Activated CD8-positive, alpha-beta T cell treated with anti-CD3 and anti-CD28 coated beads, Interleukin-2, amount 10 ng/mL, durations not matched to agents 7 days and 5 days (primary cell): ENCODE measurements around the gene DUSP6. TPM values are rescaled to one million over a fixed set of nuclear protein-coding genes. Genes with fewer than 3 reads are reported as not detected.

Experiments used
- ATAC-seq: fragments of 150-1000 bp; cut with Tn5 transposase; one replicate; pipeline ENCODE4 v1.10.0; 2021; ENCODE audit warnings: moderate library complexity
- CTCF ChIA-PET: fragments of 350-600 bp; sonication (Branson Sonifier 250); formaldehyde crosslinking; loops from one replicate; lab custom pipeline; 2021; ENCODE audit warnings: antibody characterized with exemption; lab: Charles Lee
- POLR2A ChIA-PET: fragments of 350-600 bp; sonication (Branson Sonifier 250); formaldehyde crosslinking; loops from one replicate; lab custom pipeline; 2021; ENCODE audit warnings: antibody characterized with exemption; lab: Charles Lee
- DNase-seq: peaks from one replicate; pipeline ENCODE4 v3.0.0-alpha.2; 2020
- H3K27ac Mint-ChIP-seq: one replicate; pipeline ENCODE4 v1.8.0; 2021; ENCODE audit warnings: mild to moderate bottlenecking, mixed read lengths
- H3K27me3 Mint-ChIP-seq: one replicate; pipeline ENCODE4 v1.8.0; 2021; ENCODE audit warnings: low read depth, mixed read lengths
- H3K36me3 Mint-ChIP-seq: one replicate; pipeline ENCODE4 v1.8.0; 2021; ENCODE audit warnings: low read depth, mixed read lengths
- H3K4me1 Mint-ChIP-seq: one replicate; pipeline ENCODE4 v1.8.0; 2021; ENCODE audit warnings: low read depth, mixed read lengths
- H3K4me3 Mint-ChIP-seq: one replicate; pipeline ENCODE4 v1.8.0; 2021; ENCODE audit warnings: mild to moderate bottlenecking, mixed read lengths
- H3K9me3 Mint-ChIP-seq: one replicate; pipeline ENCODE4 v1.8.0; 2022; ENCODE audit warnings: mixed read lengths; ENCODE audit not compliant: insufficient read depth
- total RNA-seq, 2 experiments: library from RNA; stranded (reverse); gene quantifications; one replicate each; pipeline ENCODE4 v1.2.3, GENCODE V29; 2021

DUSP6 gene
- total RNA-seq, 2 experiments from 2014 or later, result 116 to 119 TPM

DNA sequence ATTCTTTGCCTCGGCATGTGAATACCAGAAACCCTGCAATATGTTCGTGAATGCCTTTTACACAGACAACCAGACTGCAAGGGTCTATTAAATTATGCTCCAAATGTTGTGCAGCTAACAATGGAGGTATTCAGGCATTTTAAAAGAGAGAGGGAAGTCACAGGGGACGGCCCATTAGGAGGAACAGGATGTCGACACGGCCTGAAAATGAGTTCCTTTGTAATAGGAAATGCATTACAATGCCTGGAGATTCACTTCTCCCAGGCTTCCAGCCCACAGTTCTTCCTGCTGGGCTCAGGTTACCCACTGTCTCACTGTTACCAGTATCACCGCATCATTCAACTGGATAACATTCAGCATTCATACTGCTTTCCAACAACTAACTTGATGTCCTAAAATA, 2.5 kb downstream of the DUSP6 start:
- ChIA-PET CTCF (interaction anchor here (0.8 to 5.7 kb wide), 7 partner anchors 104 to 331 kb away, joined by 3 to 40 read pairs (median 5); partner anchors contain the start of gene GALNT4), POLR2A (interaction anchor here (1.0 to 5.0 kb wide), 6 partner anchors 16 to 177 kb away, joined by 4 to 83 read pairs (median 14); no protein-coding TSS in a partner anchor)
- no peaks in the 10 kb centered on the region for H3K9me3 Mint-ChIP-seq
- peak overlapping the region; percentile 98 for H3K4me3 Mint-ChIP-seq
- peaks cover 58% of the 10 kb centered on the region for H3K4me1 Mint-ChIP-seq
- H3K27ac Mint-ChIP-seq, result peak overlapping the region; percentile 94
- H3K36me3 Mint-ChIP-seq, result peaks cover 58% of the 10 kb centered on the region
- ATAC-seq (no peak), DNase-seq (peak; percentile 32)
- H3K27me3 Mint-ChIP-seq, result no peaks in the 10 kb centered on the region

DNA sequence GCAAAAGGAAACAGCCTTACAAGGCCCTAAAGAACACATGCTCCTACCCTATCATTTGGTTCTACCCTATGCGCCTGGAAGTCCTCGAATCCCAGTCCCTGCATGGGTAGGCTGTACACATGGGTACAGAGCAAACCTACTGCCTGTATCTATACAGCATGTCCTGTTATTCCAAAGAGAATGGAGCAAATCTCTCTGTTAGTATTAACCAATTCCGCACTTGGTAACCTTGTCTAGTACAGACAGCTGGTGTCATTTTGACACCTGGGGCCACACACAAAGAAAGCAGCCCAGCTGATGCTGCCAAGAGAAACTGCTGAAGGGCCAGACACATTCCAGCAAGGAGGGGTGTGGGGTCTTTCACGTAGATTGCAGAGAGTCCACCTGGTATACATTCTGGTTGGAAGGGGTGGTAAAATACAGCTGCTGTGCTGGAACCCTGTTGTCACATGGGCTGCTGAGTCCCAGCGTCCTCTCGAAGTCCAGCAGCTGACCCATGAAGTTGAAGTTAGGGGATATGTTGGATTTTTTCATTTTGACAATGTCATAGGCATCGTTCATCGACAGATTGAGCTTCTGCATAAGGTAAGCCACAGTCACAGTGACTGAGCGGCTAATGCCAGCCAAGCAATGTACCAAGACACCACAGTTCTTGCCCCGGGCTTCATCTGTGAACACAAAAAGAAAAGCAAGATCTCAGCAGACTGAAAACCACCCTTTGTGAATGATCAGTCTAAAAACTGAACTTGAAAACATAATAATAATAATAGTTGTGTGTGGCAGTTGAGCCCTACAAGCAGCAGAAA, 3.2 kb downstream of the DUSP6 start:
- ATAC-seq (no peak), DNase-seq (peak; percentile 34)
- no peaks in the 10 kb centered on the region for H3K27me3 Mint-ChIP-seq
- peaks cover 64% of the 10 kb centered on the region for H3K36me3 Mint-ChIP-seq
- H3K9me3 Mint-ChIP-seq, result no peaks in the 10 kb centered on the region
- ChIA-PET CTCF (interaction anchor here (0.8 to 5.7 kb wide), 6 partner anchors 103 to 331 kb away, joined by 3 to 40 read pairs (median 22); no protein-coding TSS in a partner anchor), POLR2A (interaction anchor here (0.7 to 4.8 kb wide), 5 partner anchors 98 to 309 kb away, joined by 3 to 19 read pairs (median 5); no protein-coding TSS in a partner anchor)
- H3K27ac Mint-ChIP-seq, result peak overlapping the region; percentile 94
- peak overlapping the region; percentile 98 for H3K4me3 Mint-ChIP-seq
- peaks cover 55% of the 10 kb centered on the region for H3K4me1 Mint-ChIP-seq

DNA sequence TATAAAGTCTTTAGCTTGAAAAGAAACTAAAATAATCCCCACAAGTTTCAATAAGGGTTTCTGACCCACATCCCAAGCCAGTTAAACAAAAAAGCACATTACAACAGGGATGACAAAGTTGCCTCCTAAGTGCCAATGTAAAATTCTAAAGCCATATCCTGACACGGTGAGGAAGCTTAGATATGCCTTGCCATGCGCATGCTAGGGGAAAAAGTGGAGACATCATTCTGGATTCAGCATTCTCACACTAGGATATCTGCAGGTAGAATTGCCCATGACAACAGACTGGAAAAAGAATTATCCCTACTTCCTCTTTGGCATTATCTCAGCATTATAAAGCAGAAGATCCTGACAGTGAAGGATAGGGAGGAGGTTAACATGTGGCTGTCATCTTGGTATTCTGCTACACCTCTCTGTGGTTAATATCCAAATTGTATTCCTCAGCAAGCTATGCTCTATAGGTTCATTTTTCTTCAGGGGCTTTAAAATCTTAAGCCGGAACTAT, 4.9 kb downstream of the DUSP6 start:
- CTCF ChIA-PET, result interaction anchor here (1.1 to 5.4 kb wide), 6 partner anchors 102 to 329 kb away, joined by 3 to 40 read pairs (median 16); no protein-coding TSS in a partner anchor
- ATAC-seq, result no peak
- H3K27ac Mint-ChIP-seq, result peak overlapping the region; percentile 92
- H3K36me3 Mint-ChIP-seq, result peaks cover 74% of the 10 kb centered on the region
- DNase-seq, result no peak
- H3K9me3 Mint-ChIP-seq, result no peaks in the 10 kb centered on the region
- H3K27me3 Mint-ChIP-seq, result no peaks in the 10 kb centered on the region
- peak overlapping the region; percentile 98 for H3K4me3 Mint-ChIP-seq
- H3K4me1 Mint-ChIP-seq, result peaks cover 52% of the 10 kb centered on the region
- POLR2A ChIA-PET, result interaction anchor here (0.7 to 3.2 kb wide), 5 partner anchors 13 to 308 kb away, joined by 3 to 31 read pairs (median 5); no protein-coding TSS in a partner anchor

DNA sequence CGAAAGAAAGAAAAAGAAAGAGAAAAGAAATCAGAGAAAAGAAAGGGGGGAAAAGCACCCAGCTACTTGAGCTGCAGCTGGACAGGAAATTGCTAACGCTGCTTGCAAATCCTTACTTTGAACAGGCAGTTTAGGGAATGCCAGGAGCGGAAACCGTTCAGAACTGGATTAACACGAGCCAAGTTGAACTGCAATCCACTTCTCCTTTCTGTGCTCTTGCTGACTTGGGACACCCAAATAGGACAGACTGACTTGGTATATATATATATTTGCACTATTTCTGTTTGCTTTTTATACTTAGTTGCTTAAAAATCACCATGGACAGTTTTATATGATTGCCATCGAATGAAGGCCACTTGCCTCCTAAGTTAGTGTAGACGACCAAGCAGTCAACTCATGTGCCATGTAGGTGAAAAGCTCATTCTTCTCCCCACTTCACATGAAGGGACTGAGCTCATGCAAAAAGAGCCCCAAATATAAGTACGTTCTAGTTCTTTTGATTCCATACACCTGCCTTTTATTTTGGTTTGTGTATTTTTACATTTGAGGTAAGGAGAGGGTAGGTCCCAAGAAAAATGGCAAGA, 5.5 kb downstream of the DUSP6 start:
- Mint-ChIP-seq H3K27me3 (no peaks in the 10 kb centered on the region), H3K9me3 (peaks cover 2% of the 10 kb centered on the region), H3K27ac (peak overlapping the region; percentile 92), H3K4me3 (peak overlapping the region; percentile 98), H3K36me3 (peaks cover 73% of the 10 kb centered on the region), H3K4me1 (peaks cover 52% of the 10 kb centered on the region)
- ATAC-seq (no peak), DNase-seq (no peak)
- ChIA-PET POLR2A (interaction anchor here (0.7 to 3.2 kb wide), 7 partner anchors 7 to 307 kb away, joined by 3 to 31 read pairs (median 5); no protein-coding TSS in a partner anchor), CTCF (interaction anchor here (1.1 to 5.4 kb wide), 12 partner anchors 8 to 328 kb away, joined by 3 to 40 read pairs (median 6); no protein-coding TSS in a partner anchor)

DNA sequence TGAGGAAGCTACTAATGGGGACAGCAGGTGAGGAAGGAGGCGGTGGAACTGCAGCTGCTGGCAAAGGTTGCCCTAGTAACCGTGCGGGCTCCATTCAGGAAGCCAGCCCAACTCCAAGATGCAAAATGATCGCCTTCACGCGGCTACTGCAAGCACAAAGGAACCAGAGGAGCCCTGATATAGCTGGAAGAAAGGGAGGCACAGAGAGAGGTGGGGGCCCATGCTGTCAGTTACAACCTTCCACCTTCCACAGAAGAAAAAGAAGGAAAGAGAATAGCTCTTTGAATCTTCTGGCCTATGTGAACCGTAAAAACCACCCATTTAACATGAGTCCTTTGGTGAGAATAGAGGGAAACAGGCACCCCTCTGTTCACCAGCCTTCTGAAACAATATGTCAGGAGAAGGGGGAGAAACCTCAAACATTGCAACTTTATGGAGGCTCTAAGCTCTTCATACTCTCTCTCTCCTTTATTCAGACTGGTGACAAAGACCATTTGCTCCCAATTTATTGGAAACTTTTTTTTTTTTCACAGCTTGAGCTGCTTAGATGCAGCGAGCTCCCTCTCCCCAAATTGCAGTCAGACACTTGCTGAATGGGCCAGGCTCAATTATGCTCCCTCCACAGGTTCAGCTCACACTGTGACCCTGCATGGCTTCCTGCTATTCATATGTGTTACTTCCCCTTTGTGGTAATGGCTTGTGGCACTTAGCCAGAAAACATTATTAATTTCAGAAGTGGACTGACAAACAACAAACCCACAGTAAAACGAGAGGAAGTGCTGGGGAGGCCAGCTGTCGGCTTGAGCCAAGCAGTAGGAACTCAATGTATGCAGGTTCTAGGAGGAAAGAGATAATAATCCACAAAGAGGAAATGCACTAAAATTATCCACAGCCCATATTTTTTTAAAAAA, 6.2 kb downstream of the DUSP6 start:
- POLR2A ChIA-PET, result interaction anchor here (0.6 to 3.2 kb wide), 8 partner anchors 8 to 310 kb away, joined by 3 to 31 read pairs (median 4); no protein-coding TSS in a partner anchor
- Mint-ChIP-seq H3K36me3 (peaks cover 70% of the 10 kb centered on the region), H3K4me3 (peak overlapping the region; percentile 98), H3K9me3 (peaks cover 3% of the 10 kb centered on the region), H3K27ac (peak overlapping the region; percentile 92), H3K4me1 (peaks cover 56% of the 10 kb centered on the region), H3K27me3 (no peaks in the 10 kb centered on the region)
- ATAC-seq (peak; percentile 70), DNase-seq (peak; percentile 76)
- CTCF ChIA-PET, result interaction anchor here (0.9 to 5.4 kb wide), 14 partner anchors 9 to 328 kb away, joined by 3 to 40 read pairs (median 5); no protein-coding TSS in a partner anchor

DNA sequence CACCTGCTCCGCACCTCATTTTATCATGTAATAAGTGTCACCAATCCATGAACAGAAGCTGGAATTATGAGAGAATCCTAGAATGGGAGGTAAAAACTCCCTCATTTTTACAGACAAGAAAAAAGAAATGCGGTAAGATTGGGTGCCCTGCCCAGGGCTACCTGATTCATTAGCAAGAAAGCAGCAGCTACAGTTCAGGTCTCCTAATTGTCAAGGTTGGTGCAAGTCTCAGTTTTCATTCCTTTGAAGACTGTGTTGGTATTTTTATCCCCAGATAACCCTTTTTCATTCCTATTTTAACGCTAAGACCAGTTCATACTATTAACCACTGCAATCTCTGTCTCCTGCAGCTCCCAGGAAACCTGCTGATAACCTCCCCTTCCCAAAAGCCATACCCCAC, 6.9 kb downstream of the DUSP6 start:
- H3K4me1 Mint-ChIP-seq, result peaks cover 56% of the 10 kb centered on the region
- no peak for DNase-seq
- peaks cover 63% of the 10 kb centered on the region for H3K36me3 Mint-ChIP-seq
- ChIA-PET CTCF (interaction anchor here (0.9 to 5.4 kb wide), 13 partner anchors 9 to 327 kb away, joined by 3 to 40 read pairs (median 5); no protein-coding TSS in a partner anchor), POLR2A (interaction anchor here (0.8 to 3.2 kb wide), 4 partner anchors 8 to 309 kb away, joined by 3 to 31 read pairs (median 6); no protein-coding TSS in a partner anchor)
- no peak overlapping the region for H3K4me3 Mint-ChIP-seq
- no peaks in the 10 kb centered on the region for H3K27me3 Mint-ChIP-seq
- H3K9me3 Mint-ChIP-seq, result peaks cover 3% of the 10 kb centered on the region
- no peak overlapping the region for H3K27ac Mint-ChIP-seq
- no peak for ATAC-seq

DNA sequence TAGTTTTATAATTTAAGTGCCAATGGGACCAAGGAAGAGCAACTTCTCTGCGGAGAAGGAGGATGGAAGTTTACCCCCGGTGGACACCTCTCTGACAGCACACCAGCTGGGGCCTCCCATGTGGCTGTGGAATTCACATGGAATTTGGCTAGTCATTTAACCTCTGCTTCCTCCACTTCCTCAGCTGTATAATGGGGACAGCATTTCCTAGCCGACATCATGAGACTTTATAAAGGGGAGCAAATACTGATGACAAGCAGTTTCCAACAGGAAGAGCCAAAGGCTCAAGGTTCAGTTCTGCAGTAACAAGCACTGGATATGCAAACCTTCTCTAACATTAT, 7.5 kb downstream of the DUSP6 start:
- Mint-ChIP-seq H3K4me1 (peaks cover 55% of the 10 kb centered on the region), H3K9me3 (peaks cover 3% of the 10 kb centered on the region), H3K27ac (no peak overlapping the region), H3K36me3 (peaks cover 57% of the 10 kb centered on the region), H3K27me3 (no peaks in the 10 kb centered on the region), H3K4me3 (no peak overlapping the region)
- CTCF ChIA-PET, result interaction anchor here (1.5 to 5.4 kb wide), 3 partner anchors 100 to 326 kb away, joined by 4 to 40 read pairs (median 35); no protein-coding TSS in a partner anchor
- POLR2A ChIA-PET, result interaction anchor here (0.9 to 2.2 kb wide), 2 partner anchors 9 to 308 kb away, joined by 3 to 7 read pairs; no protein-coding TSS in a partner anchor
- no peak for DNase-seq
- no peak for ATAC-seq

DNA sequence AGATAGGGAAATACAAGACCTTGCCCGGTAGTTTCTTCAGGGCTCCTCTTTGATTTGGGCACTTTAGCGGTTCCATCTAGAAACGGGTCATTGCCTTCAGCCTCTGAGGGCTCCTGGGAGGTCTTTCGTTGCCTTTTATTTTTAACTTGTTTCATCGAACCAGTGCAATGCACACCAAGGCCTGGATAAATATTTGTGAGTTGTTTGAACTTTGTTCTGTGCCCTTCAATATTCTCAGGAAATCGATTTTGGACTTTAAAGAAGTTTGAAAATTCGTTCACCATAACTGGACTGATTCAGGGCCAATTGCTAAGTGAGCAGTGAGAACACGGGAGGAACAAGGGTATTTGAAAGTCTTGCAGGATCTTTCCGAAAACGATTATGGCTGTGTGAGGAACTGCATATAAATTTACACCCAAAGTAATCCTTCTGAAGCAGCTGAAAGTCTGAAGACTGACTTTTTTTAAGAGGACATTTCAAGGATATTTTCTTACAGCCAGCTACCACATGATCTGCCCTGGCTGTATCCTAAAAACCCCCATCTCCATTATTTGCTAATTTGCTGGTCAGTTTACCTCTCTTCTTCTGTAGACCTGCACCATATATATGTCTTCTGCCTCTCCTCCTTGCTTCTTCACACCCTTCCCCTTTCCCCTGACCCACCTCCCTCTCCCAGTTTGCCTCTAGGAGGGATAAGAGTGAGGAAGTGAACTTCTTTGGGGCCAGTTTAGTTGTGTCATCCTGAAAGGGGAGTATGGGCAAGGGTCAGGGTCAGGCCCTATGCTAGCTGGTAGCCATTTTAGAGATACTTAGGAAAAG, 8.0 kb downstream of the DUSP6 start:
- H3K27me3 Mint-ChIP-seq, result no peaks in the 10 kb centered on the region

DNA sequence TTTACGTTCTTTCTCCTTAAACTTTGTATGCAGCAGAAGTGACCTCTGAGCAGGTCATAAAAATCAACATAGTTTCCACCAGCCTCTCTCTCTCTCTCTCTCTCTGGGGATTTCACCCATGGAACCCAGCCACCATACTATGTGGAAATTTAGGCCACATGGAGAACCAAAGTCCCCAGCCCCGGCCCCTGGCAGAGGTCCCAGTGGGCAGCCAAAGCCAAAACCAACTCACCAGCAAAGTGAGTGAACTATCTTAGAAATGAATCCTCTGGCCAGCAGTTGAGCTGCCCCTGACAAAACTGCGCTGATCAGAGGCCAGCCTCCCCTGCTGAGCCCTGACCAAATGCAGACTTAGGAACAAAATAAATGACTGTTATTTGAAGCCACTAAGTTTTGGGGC, 9.2 kb downstream of the DUSP6 start:
- H3K36me3 Mint-ChIP-seq, result peaks cover 40% of the 10 kb centered on the region
- no peak for DNase-seq
- no peaks in the 10 kb centered on the region for H3K27me3 Mint-ChIP-seq
- peaks cover 3% of the 10 kb centered on the region for H3K9me3 Mint-ChIP-seq
- ChIA-PET POLR2A (no interaction called here), CTCF (no interaction called here)
- H3K4me3 Mint-ChIP-seq, result no peak overlapping the region
- H3K4me1 Mint-ChIP-seq, result peaks cover 42% of the 10 kb centered on the region
- no peak for ATAC-seq
- H3K27ac Mint-ChIP-seq, result no peak overlapping the region

More for the DNA sequence above, 8.0 kb downstream of the DUSP6 start:
- peaks cover 51% of the 10 kb centered on the region for H3K36me3 Mint-ChIP-seq
- ATAC-seq, result no peak
- H3K4me1 Mint-ChIP-seq, result peaks cover 54% of the 10 kb centered on the region
- no peak overlapping the region for H3K27ac Mint-ChIP-seq
- no peak for DNase-seq
- CTCF ChIA-PET, result interaction anchor here (1.5 to 5.4 kb wide), 3 partner anchors 99 to 326 kb away, joined by 4 to 40 read pairs (median 35); no protein-coding TSS in a partner anchor
- POLR2A ChIA-PET, result interaction anchor here (2.2 kb wide), 1 partner anchor 10 kb away, joined by 7 read pairs; no protein-coding TSS in a partner anchor
- H3K4me3 Mint-ChIP-seq, result no peak overlapping the region
- peaks cover 3% of the 10 kb centered on the region for H3K9me3 Mint-ChIP-seq

DNA sequence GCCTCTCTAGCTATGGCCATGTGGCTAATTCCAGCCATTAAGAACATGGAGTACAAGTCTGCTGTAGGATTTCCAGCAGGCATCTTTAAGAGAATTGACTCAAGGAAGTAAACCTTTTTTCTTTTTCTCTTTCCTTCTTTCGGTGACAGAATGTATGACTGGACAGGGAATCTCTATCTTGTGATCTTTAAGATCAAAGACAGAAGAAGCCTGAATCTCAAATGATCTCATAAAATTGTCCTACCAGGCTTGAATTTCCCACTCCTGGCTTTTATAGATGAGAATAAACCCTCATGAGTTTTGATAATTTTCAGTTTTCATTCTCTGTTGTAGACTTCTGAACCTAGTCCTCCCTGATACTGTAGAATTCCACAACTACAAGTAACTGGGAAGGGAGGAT, 11.4 kb downstream of the DUSP6 start:
- Mint-ChIP-seq H3K9me3 (peaks cover 3% of the 10 kb centered on the region), H3K4me3 (no peak overlapping the region), H3K27me3 (no peaks in the 10 kb centered on the region), H3K36me3 (peaks cover 24% of the 10 kb centered on the region), H3K27ac (no peak overlapping the region), H3K4me1 (peaks cover 20% of the 10 kb centered on the region)
- DNase-seq (no peak), ATAC-seq (no peak)
- POLR2A ChIA-PET, result no interaction called here
- CTCF ChIA-PET, result no interaction called here
